ENCODE data around the gene USH1C. TPM values are rescaled to one million over a fixed set of nuclear protein-coding genes. Genes with fewer than 3 reads are reported as not detected.

The USH1C gene
- total and polyA plus RNA-seq, 2 of the 4 experiments (the other 2 are of a cell fraction) = not detected

DNA sequence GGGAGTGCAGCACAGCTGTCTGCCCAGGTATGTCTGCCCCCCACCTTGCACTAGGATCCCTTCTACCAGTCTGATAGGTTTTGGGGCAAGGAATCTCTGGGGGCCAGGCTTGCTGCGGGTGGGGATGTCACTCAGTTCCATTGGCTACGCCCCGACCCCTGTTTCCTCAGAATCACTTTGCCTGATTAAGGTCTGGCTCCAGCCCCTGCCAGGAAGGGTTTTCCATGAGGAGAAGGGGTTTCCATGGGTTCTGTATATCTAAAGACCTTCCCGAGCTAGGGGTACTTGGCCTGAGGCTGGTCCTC, 16.8 kb upstream of the USH1C start:
- Histone ChIP-seq H3K56ac (ENCODE audit: extremely low read depth, insufficient read depth, low read length) (no peak overlapping the region), H2AK9ac (replicated peaks; ENCODE audit: low read depth, low read length, poor library complexity) (no peak overlapping the region), H3K27ac (ENCODE audit: insufficient read depth, low read length) (no peak overlapping the region), H3K36me3 (ENCODE audit: control insufficient read depth, insufficient read depth, low read length) (no peaks in the 10 kb centered on the region), H3K14ac (replicated peaks; ENCODE audit: low read depth, low read length) (no peak overlapping the region), H3K79me1 (ENCODE audit: low read depth in 1 of 2, low read length in 2 of 2) (no peaks in the 10 kb centered on the region), H3K4me2 (ENCODE audit: low read depth, low read length) (no peak overlapping the region), H4K91ac (ENCODE audit: insufficient read depth, low read depth, low read length) (no peak overlapping the region), H3K9me1 (ENCODE audit: insufficient read depth, low read length) (no peaks in the 10 kb centered on the region), H3K23ac (ENCODE audit: low read depth, low read length) (no peak overlapping the region), H2AK5ac (ENCODE audit: low read depth, low read length) (no peak overlapping the region), H2BK5ac (ENCODE audit: low read depth, low read length, poor library complexity, severe bottlenecking) (no peak overlapping the region), H3K27me3 (ENCODE audit: control insufficient read depth, insufficient read depth, low read length) (no peaks in the 10 kb centered on the region; the same call in 1 of the 2 replicates), H3K4me3 (ENCODE audit: insufficient read depth, low read depth, low read length) (no peak overlapping the region), H3K9ac (ENCODE audit: low read depth, low read length) (no peak overlapping the region), H2AFZ (replicated peaks; ENCODE audit: low read length, poor library complexity) (no peak overlapping the region), H2BK15ac (ENCODE audit: low read depth, low read length) (no peak overlapping the region), H3K18ac (ENCODE audit: low read depth, low read length) (no peak overlapping the region), H3K9me3 (ENCODE audit: control insufficient read depth, insufficient read depth, low read length) (no peaks in the 10 kb centered on the region), H2BK20ac (ENCODE audit: low read depth, low read length) (no peak overlapping the region), H3K4me1 (ENCODE audit: control insufficient read depth, insufficient read depth, low read length) (no peaks in the 10 kb centered on the region), H3K4ac (ENCODE audit: low read depth, low read length) (no peak overlapping the region), H4K5ac (ENCODE audit: low read depth, low read length) (no peak overlapping the region), H2BK120ac (ENCODE audit: low read depth, low read length) (no peak overlapping the region), H4K20me1 (ENCODE audit: insufficient read depth, low read length) (no peaks in the 10 kb centered on the region), H4K8ac (ENCODE audit: low read depth in 2 of 2, low read length in 2 of 2) (no peak overlapping the region)
- no peak for TF ChIP-seq BHLHE40 (IDR thresholded peaks at IDR 0.05; ENCODE audit: low read depth, low read length)
- TF ChIP-seq, protein P1, sequence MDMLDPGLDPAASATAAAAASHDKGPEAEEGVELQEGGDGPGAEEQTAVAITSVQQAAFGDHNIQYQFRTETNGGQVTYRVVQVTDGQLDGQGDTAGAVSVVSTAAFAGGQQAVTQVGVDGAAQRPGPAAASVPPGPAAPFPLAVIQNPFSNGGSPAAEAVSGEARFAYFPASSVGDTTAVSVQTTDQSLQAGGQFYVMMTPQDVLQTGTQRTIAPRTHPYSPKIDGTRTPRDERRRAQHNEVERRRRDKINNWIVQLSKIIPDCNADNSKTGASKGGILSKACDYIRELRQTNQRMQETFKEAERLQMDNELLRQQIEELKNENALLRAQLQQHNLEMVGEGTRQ (IDR thresholded peaks at IDR 0.05; ENCODE audit: low read depth, low read length) = no peak
- no peak for TF ChIP-seq MXI1 (IDR thresholded peaks at IDR 0.05; ENCODE audit: borderline replicate concordance, low read depth, low read length)
- TF ChIP-seq NFE2L2 (IDR thresholded peaks at IDR 0.05; ENCODE audit: low read depth, low read length) = no peak
- no peak for TF ChIP-seq RFX5 (IDR thresholded peaks at IDR 0.05; ENCODE audit: low read depth, low read length)
- TF ChIP-seq MAFK (IDR thresholded peaks at IDR 0.05; ENCODE audit: low read depth, low read length) = no peak
- TF ChIP-seq SMC3 (IDR thresholded peaks at IDR 0.05; ENCODE audit: low read depth, low read length) = no peak
- TF ChIP-seq CHD1 (IDR thresholded peaks at IDR 0.05; ENCODE audit: low read depth, low read length) = no peak
- no peak for TF ChIP-seq RAD21 (IDR thresholded peaks at IDR 0.05; ENCODE audit: low read length)
- TF ChIP-seq, protein P2, sequence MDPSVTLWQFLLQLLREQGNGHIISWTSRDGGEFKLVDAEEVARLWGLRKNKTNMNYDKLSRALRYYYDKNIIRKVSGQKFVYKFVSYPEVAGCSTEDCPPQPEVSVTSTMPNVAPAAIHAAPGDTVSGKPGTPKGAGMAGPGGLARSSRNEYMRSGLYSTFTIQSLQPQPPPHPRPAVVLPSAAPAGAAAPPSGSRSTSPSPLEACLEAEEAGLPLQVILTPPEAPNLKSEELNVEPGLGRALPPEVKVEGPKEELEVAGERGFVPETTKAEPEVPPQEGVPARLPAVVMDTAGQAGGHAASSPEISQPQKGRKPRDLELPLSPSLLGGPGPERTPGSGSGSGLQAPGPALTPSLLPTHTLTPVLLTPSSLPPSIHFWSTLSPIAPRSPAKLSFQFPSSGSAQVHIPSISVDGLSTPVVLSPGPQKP (IDR thresholded peaks at IDR 0.05; ENCODE audit: borderline replicate concordance, low read depth, low read length) = no peak
- TF ChIP-seq, protein P3, sequence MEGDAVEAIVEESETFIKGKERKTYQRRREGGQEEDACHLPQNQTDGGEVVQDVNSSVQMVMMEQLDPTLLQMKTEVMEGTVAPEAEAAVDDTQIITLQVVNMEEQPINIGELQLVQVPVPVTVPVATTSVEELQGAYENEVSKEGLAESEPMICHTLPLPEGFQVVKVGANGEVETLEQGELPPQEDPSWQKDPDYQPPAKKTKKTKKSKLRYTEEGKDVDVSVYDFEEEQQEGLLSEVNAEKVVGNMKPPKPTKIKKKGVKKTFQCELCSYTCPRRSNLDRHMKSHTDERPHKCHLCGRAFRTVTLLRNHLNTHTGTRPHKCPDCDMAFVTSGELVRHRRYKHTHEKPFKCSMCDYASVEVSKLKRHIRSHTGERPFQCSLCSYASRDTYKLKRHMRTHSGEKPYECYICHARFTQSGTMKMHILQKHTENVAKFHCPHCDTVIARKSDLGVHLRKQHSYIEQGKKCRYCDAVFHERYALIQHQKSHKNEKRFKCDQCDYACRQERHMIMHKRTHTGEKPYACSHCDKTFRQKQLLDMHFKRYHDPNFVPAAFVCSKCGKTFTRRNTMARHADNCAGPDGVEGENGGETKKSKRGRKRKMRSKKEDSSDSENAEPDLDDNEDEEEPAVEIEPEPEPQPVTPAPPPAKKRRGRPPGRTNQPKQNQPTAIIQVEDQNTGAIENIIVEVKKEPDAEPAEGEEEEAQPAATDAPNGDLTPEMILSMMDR (conservative IDR thresholded peaks at IDR 0.05; ENCODE audit: low read depth, low read length) = no peak
- TF ChIP-seq MAZ (IDR thresholded peaks at IDR 0.05; ENCODE audit: borderline replicate concordance, low read depth, low read length) = no peak
- no peak for TF ChIP-seq POLR2A (IDR thresholded peaks at IDR 0.05; ENCODE audit: low read depth, low read length)
- no peak for TF ChIP-seq FOS (IDR thresholded peaks at IDR 0.05; ENCODE audit: low read depth, low read length)
- TF ChIP-seq RCOR1 (IDR thresholded peaks at IDR 0.05; ENCODE audit: insufficient replicate concordance, low read length) = no peak
- no peak for TF ChIP-seq CEBPB (IDR thresholded peaks at IDR 0.05; ENCODE audit: low read depth, low read length)
- BruUV-seq (replicated peaks) = no TSS peak
- in situ Hi-C loops (cut with MboI; ENCODE audit: low sequenced_read_pairs) (no loop called here), dilution Hi-C loops (cut with HindIII; ENCODE audit: low sequenced_read_pairs, unreplicated experiment) (no loop called here), intact Hi-C loops (cut with micrococcal nuclease) (no loop called here)
- POLR2A ChIA-PET (ENCODE audit: unreplicated experiment) = no interaction called here
- CTCF ChIA-PET = no interaction called here
- ATAC-seq (ENCODE audit: low read depth) (no peak), DNase-seq (no peak)
- no CpG with 5 or more reads among the region's 4 CpGs for WGBS, 2 experiments (ENCODE audit: extremely low coverage in 2 of 2, insufficient read length in 1 of 2)

Measured in IMR-90 (cell line).